Measurements from ENCODE around the gene PALMD. TPM values are rescaled to one million over a fixed set of nuclear protein-coding genes. Genes with fewer than 3 reads are reported as not detected.

The PALMD gene
- total and polyA plus RNA-seq, 3 donors from 2014 or later, result 12.9 to 23.5 (median 14.1) TPM

- Histone ChIP-seq H3K27ac (no peak overlapping the region), H3K36me3 (ENCODE audit: low read depth, missing control alignments) (no peaks in the 10 kb centered on the region), H3K4me1 (no peaks in the 10 kb centered on the region), H3K4me3 (no peak overlapping the region), H3K27me3 (no peaks in the 10 kb centered on the region), H3K9me3 (no peaks in the 10 kb centered on the region)
- no peak for TF ChIP-seq POLR2A (IDR thresholded peaks at IDR 0.05)
- TF ChIP-seq CTCF (IDR thresholded peaks at IDR 0.05), result no peak
- DNase-seq, result no peak
- intact Hi-C loops (cut with DNase I; ENCODE audit: low total_unique reads), result no loop called here
- WGBS, 2 donors, result 62 to 79% methylated on average over 2 of the region's 2 CpGs
These were observed 45.3 kb downstream of the PALMD start for GRCh38 chr1:99691175-99691574.

- Histone ChIP-seq H3K4me1 (no peaks in the 10 kb centered on the region), H3K36me3 (ENCODE audit: low read depth, missing control alignments) (no peaks in the 10 kb centered on the region), H3K27ac (no peak overlapping the region), H3K27me3 (no peaks in the 10 kb centered on the region), H3K9me3 (no peaks in the 10 kb centered on the region), H3K4me3 (no peak overlapping the region)
- DNase-seq, result no peak
- TF ChIP-seq CTCF (IDR thresholded peaks at IDR 0.05), result no peak
- no peak for TF ChIP-seq POLR2A (IDR thresholded peaks at IDR 0.05)
- intact Hi-C loops (cut with DNase I; ENCODE audit: low total_unique reads), result no loop called here
- WGBS, 2 donors, result 87 to 96% methylated on average over 2 of the region's 2 CpGs
These were observed 50.7 kb downstream of the PALMD start for GRCh38 chr1:99696616-99697015.

GRCh38 chr1:99697580-99697979, 51.7 kb downstream of the PALMD start:
- Histone ChIP-seq H3K4me3 (no peak overlapping the region), H3K9me3 (no peaks in the 10 kb centered on the region), H3K36me3 (ENCODE audit: low read depth, missing control alignments) (no peaks in the 10 kb centered on the region), H3K27ac (no peak overlapping the region), H3K27me3 (no peaks in the 10 kb centered on the region), H3K4me1 (no peaks in the 10 kb centered on the region)
- WGBS, 2 donors, result 21 to 30% methylated on average over 1 of the region's 1 CpG
- TF ChIP-seq CTCF (IDR thresholded peaks at IDR 0.05) (no peak), POLR2A (IDR thresholded peaks at IDR 0.05) (no peak)
- no peak for DNase-seq
- intact Hi-C loops (cut with DNase I; ENCODE audit: low total_unique reads), result no loop called here

- no peak for DNase-seq
- Histone ChIP-seq H3K27me3 (no peaks in the 10 kb centered on the region), H3K4me1 (peaks cover 2% of the 10 kb centered on the region), H3K36me3 (ENCODE audit: low read depth, missing control alignments) (no peaks in the 10 kb centered on the region), H3K27ac (no peak overlapping the region), H3K4me3 (no peak overlapping the region), H3K9me3 (no peaks in the 10 kb centered on the region)
- TF ChIP-seq POLR2A (IDR thresholded peaks at IDR 0.05), result no peak
- no peak for TF ChIP-seq CTCF (IDR thresholded peaks at IDR 0.05)
- intact Hi-C loops (cut with DNase I; ENCODE audit: low total_unique reads), result no loop called here
- 86 to 90% methylated on average over 3 of the region's 3 CpGs for WGBS, 2 donors
These were observed 54.1 kb downstream of the PALMD start for GRCh38 chr1:99700020-99700419.

GRCh38 chr1:99702221-99702620, 56.3 kb downstream of the PALMD start:
- no peak for DNase-seq
- no peaks in the 10 kb centered on the region for H3K36me3 ChIP-seq (ENCODE audit: low read depth, missing control alignments)
- H3K4me1 ChIP-seq, result peaks cover 7% of the 10 kb centered on the region
- no peak overlapping the region for H3K27ac ChIP-seq
- intact Hi-C loops (cut with DNase I; ENCODE audit: low total_unique reads), result no loop called here
- no peaks in the 10 kb centered on the region for H3K9me3 ChIP-seq
- no peak for TF ChIP-seq CTCF (IDR thresholded peaks at IDR 0.05)
- no peaks in the 10 kb centered on the region for H3K27me3 ChIP-seq
- H3K4me3 ChIP-seq, result no peak overlapping the region
